NT2/D1 (cell line): ENCODE results near the gene LILRB4.

Source experiments
- SUZ12 ChIP-seq: IDR thresholded peaks from 2 replicates; pipeline ENCODE4 v1.6.1; 2011; ENCODE audit not compliant: insufficient read length, insufficient read depth; ENCODE audit errors: extremely low read depth
- YY1 ChIP-seq: IDR thresholded peaks from 2 replicates; pipeline ENCODE4 v1.6.1; 2011; ENCODE audit not compliant: insufficient read length, insufficient read depth
- ZNF274 ChIP-seq: IDR thresholded peaks from 2 replicates; pipeline ENCODE4 v1.6.1; 2011; ENCODE audit warnings: mild to moderate bottlenecking, low read depth, low read length

DNA sequence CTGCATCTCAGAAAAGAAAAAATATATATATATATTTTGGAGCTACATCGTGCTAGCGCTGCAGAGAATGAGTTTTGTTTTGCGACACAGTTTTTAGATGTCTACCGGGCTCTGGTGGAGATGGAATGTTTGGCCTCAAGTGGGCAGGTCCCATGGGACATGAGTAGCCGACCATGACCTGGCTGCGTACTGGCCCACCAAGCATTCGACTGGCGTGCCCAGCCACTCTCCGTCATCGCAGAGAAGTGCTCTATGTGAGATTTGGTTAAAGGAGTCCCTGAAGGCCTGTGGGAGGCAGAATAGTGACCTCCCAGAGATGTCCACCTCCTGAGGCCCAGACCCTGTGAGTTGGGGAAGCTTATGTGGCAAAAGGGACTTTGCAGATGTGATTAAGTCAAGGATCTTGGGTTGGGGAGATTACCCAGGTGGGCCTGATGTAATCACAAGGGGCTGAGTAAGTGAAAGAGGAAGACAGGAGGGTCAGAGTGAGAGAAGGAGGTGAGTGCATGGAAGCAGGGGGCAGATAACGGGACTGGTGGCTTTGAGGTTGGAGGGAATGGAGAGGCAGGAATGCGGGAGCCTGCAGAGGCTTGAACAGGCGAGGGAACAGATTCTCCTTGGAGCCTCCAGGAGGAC lies 821 bp upstream of the LILRB4 start:
- TF ChIP-seq SUZ12: no peak
- no peak for TF ChIP-seq YY1
- no peak for TF ChIP-seq ZNF274
